Bone marrow (tissue), 2 donors: Measurements from ENCODE around the gene DNAJA4.

Experiments used
- DNase-seq, 2 donors: peaks; one replicate each; lab custom pipeline; 2025; lab: John Stamatoyannopoulos, UW

DNAJA4 gene

GRCh38 chr15:78280319-78281072, 16.1 kb downstream of the DNAJA4 start:
- no peak for DNase-seq

- no peak for DNase-seq
These were observed 18.0 kb downstream of the DNAJA4 start for GRCh38 chr15:78282324-78282723.

- DNase-seq: no peak
These were observed 20.4 kb downstream of the DNAJA4 start for GRCh38 chr15:78284758-78285157.

- DNase-seq: no peak
These were observed 25.9 kb downstream of the DNAJA4 start for GRCh38 chr15:78290222-78290621.

GRCh38 chr15:78291052-78291451, 26.7 kb downstream of the DNAJA4 start:
- no peak for DNase-seq

- no peak for DNase-seq
These were observed 27.3 kb downstream of the DNAJA4 start for GRCh38 chr15:78291698-78292097.

GRCh38 chr15:78292219-78292618, 27.9 kb downstream of the DNAJA4 start:
- DNase-seq: no peak

GRCh38 chr15:78299101-78299930, 35.0 kb downstream of the DNAJA4 start, which contains the start of gene SKIC8:
Gene SKIC8 (minus strand): TSS chr15:78299609. CDS start chr15:78295686, 3,923 bp downstream.
- peak; percentile 72 to 80 for DNase-seq

GRCh38 chr15:78301326-78301725, 37.0 kb downstream of the DNAJA4 start:
- DNase-seq: no peak

GRCh38 chr15:78301828-78302227, 37.5 kb downstream of the DNAJA4 start:
- DNase-seq: no peak

GRCh38 chr15:78302579-78303312, 38.4 kb downstream of the DNAJA4 start:
- no peak for DNase-seq

- DNase-seq: no peak
These were observed 40.1 kb downstream of the DNAJA4 start for GRCh38 chr15:78304216-78305066.

- DNase-seq: no peak
These were observed 41.9 kb downstream of the DNAJA4 start for GRCh38 chr15:78306176-78306774.

- no peak for DNase-seq
These were observed 43.6 kb downstream of the DNAJA4 start for GRCh38 chr15:78307976-78308375.

- DNase-seq: peak; percentile 22 to 51
These were observed 44.2 kb downstream of the DNAJA4 start for GRCh38 chr15:78308422-78309032.

GRCh38 chr15:78311292-78311691, 46.9 kb downstream of the DNAJA4 start:
- no peak for DNase-seq

GRCh38 chr15:78312536-78312935, 48.2 kb downstream of the DNAJA4 start:
- DNase-seq: no peak

GRCh38 chr15:78312957-78313356, 48.6 kb downstream of the DNAJA4 start:
- no peak for DNase-seq

GRCh38 chr15:78313383-78313782, 49.0 kb downstream of the DNAJA4 start:
- no peak for DNase-seq

- no peak for DNase-seq
These were observed 49.8 kb downstream of the DNAJA4 start for GRCh38 chr15:78314181-78314581.
